Activated CD4-positive, alpha-beta T cell treated with anti-CD3 and anti-CD28 coated beads for 48 hours (primary cell): ENCODE measurements around the gene EFCAB11.

Experiments used
- DNase-seq: peaks from one replicate; pipeline ENCODE4 v3.0.0-alpha.2; 2020

Gene EFCAB11

DNA sequence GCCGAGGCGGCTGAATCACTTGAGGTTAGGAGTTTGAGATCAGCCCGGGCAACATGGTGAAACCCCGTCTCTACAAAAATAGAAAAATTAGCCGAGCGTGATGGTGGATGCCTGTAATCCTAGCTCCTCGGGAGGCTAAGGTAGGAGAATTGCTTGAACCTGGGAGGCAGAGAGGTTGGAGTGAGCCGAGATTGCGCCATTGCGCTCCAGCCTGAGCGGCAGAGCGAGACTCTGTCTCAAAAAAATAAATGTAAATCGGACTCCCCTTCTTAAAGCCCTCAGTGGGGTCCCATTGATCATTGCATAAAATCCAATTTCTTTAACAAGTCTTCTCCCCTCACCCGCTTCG, 2.1 kb upstream of the EFCAB11 start:
- no peak for DNase-seq

DNA sequence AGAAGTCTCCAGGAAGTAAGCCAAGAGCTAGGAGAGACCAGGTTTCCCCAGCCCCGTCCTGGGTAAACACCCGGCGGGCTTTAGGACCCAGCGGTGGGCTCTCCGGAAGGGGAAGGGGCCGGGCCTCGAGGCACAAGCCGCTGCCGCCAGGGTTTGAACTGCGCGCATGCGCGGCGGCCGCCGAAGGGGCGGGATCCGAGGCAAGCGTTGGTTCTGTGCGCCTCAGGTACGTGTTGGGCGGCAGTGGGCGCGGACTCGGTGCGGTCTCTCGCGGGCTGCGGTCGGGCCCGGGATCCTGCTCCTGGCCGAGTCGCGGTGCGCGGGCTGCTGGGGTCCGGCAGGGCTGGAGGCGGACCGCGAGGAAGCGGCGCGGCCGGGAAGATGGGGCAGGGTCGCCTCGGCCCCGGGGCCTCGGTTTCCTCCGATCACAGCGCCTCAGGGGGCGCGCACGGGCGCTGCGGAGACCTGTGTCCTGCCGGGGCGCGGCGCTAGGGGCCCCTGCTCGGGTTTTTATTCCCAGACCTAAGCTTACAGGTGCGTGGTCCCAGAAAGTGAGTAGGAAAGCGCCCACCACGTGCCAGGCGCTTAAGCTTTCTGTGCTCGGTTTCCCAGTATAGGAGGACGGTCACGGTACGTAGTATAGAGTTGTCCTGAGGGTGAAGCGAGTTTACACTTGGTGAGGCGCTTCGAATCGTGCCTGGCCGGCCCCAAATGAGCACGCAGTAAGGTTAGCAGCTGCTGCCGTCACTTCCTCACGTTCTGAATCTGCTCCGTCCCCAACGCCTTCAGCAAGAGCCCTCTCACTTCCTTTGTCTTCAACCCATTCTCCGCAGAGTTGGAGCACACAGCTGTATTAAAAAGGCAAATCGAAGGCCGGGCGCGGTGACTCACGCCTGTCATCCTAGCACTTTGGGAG, 1.5 kb upstream of the EFCAB11 start, which contains the start of gene TDP1:
Gene TDP1 (plus strand): TSS at position 183 of the 916 bp plus-strand sequence. CDS start 7,188 bp downstream, outside the sequence.
- DNase-seq: peak; percentile 98

GRCh38 chr14:89955022-89955744, 653 bp upstream of the EFCAB11 start:
- DNase-seq: no peak

DNA sequence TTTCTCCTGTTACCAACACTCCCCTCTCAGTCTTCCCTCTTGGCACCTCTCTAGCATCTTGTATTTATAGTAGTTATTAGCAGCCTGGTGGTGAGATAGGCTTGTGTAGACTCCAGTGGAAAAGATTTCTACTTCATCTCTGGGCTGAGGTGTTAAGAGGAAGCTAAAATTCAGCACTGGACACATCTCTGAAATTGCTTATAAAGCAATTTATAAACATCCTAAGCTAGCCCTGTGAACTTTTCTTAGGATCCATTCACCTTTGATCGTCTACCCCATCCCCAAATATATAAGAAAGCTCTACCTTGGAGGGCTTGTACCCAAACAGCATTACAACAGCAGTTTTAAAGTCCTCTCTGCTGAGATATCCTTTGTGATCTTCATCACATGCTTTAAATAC, 928 bp downstream of the EFCAB11 start:
- no peak for DNase-seq

DNA sequence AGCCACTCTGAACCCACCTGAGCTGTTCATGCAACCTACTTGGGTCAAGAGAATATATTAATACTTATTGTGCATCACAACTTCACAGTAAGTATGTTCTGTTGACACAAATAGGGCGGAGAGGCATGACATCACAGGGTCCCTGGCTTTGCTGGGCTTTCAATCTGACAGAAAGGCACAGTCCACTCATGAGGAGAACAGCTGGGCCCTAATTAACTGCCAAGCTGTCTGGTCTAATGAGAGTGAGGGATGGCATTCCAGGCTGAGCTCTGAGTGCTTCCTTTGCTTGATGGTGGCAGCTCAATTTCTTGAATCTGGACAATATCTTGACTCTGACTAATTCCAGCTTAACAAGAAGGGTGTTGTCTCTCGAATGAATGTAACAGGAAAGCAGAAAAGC, 2.0 kb downstream of the EFCAB11 start:
- DNase-seq: no peak

GRCh38 chr14:89947344-89947743, 7.2 kb downstream of the EFCAB11 start:
- no peak for DNase-seq

DNA sequence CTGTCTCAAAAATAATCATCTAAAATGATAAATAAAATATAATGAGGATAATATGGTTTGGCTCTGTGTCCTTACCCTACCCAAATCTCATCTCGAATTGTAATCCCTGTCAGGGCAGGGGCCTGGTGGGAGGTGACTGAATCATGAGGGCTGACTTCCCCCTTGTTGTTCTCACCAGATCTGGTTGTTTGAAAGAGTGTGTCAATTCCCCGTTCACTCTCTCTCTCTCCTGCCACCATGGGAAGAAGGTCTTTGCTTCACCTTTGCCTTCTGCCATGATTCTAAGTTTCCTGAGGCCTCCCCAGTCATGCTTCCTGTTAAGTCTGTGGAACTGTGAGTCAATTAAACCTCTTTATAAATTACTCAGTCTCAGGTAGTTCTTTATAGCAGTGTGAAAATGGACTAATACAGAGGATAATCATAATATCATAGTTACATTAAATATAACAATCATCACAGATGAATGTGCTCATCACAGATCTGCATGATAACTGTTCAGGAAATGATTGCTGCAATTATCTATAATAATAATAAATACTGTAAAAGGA, 12.6 kb downstream of the EFCAB11 start:
- peak; percentile 19 for DNase-seq

- DNase-seq: no peak
These were observed 17.8 kb downstream of the EFCAB11 start for GRCh38 chr14:89936654-89937185.

GRCh38 chr14:89933002-89933401, 21.5 kb downstream of the EFCAB11 start:
- no peak for DNase-seq

GRCh38 chr14:89927186-89927865, 27.2 kb downstream of the EFCAB11 start:
- no peak for DNase-seq

GRCh38 chr14:89926694-89927093, 27.8 kb downstream of the EFCAB11 start:
- DNase-seq: no peak

DNA sequence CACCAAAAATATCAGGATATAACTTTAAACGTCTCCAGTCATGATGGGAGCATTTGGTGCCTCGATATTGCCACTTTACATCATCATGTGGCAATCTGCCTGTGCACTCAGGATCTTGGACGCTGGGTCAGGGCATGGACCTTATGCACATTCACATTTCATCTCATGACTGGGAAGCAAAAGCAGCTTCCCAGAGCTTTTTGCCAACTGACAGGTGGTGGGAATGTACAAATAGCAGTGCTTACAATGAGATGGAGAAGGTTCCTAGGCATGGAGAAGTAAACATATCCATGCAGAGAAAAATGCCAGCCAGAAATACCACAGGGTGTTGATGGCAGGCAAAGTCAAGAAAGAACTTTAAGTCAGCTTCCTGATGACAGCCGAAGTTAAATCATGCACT, 30.3 kb downstream of the EFCAB11 start:
- DNase-seq: no peak

DNA sequence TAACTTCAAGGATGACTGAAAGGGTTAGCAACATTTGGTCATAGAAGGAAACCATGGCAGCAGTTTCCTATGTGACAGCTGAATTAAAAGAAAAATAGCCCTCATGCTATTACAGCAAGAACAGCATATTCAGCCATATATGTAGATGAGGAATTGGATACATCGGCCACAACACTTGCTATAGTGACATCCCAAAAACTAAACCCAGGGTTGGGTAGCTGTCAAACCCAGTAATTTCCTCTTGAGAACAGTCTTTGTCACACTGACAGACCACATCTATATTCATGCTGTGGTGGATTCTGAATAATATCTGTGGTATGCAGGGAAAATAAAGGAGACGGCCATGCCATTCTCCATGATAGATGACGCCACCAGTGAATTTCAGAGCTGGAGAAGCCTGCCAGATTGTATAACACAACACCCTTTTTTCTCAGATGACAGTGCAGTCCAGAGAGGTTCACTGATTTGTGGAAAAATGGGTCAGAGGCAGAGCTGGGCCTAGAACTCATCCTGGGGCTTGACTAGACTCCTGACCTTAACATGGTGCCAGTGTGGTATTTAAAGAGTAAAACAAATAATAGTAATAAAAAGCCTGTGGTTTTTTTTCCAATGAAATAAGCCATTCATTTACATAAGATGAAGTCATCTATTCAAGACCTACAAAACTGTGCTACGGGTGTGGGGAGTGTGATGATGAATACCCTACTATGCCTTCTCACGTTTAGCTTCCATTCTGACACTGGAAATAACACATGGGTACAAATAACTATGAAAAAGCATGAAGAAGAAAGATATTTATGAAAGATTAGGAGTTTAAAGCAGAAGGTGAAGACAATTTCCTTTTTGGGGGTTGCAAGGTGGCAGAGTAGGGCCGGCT, 32.3 kb downstream of the EFCAB11 start:
- DNase-seq: no peak

DNA sequence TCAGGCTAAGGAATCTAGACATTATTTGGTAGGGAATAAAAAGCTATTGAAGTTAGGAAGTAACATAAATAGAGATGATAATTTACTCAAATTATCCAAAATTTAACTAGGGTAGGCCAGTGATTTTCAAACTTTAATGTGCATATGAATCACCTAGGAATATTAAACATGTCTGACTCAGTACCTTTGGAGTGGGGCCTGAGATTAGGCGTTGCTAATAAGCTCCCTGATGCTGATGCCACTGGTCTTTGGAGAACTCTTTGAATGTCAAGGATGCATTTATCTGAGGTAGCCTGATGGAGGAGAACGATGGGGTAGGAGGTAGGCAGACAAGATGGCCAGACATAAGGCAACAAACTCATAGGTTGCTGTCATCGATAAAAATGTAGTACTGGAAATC, 33.2 kb downstream of the EFCAB11 start:
- DNase-seq: no peak

GRCh38 chr14:89920056-89920455, 34.5 kb downstream of the EFCAB11 start:
- no peak for DNase-seq

GRCh38 chr14:89918721-89919120, 35.8 kb downstream of the EFCAB11 start:
- DNase-seq: no peak

- DNase-seq: peak; percentile 72
These were observed 39.2 kb downstream of the EFCAB11 start for GRCh38 chr14:89915114-89915878.

DNA sequence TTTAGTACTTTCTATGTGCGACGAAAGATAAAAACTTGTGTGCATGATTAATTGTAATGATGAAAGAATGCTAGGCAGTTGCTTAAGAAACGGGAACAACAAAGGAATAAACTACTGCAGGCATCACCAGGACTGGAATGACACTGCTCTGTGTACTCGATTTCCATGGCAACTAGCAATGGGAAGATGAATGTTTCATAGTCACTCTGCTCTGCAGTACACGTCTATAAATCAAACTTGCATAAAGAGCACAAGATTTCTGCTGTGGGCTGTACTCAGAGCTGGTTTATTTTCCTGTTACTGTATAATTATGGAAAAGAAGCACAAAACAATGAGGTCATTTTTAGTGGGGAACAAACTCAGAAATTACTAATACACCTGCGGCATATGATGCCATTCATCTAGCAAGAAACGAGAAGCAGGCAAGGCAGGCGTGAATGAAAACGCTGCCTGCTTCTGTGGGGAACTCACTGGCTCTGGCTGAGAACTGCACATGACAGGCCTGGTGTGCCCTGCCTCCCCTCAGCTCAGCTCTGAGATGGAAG, 41.8 kb downstream of the EFCAB11 start:
- DNase-seq: no peak

- no peak for DNase-seq
These were observed 42.3 kb downstream of the EFCAB11 start for GRCh38 chr14:89912221-89912620.

DNA sequence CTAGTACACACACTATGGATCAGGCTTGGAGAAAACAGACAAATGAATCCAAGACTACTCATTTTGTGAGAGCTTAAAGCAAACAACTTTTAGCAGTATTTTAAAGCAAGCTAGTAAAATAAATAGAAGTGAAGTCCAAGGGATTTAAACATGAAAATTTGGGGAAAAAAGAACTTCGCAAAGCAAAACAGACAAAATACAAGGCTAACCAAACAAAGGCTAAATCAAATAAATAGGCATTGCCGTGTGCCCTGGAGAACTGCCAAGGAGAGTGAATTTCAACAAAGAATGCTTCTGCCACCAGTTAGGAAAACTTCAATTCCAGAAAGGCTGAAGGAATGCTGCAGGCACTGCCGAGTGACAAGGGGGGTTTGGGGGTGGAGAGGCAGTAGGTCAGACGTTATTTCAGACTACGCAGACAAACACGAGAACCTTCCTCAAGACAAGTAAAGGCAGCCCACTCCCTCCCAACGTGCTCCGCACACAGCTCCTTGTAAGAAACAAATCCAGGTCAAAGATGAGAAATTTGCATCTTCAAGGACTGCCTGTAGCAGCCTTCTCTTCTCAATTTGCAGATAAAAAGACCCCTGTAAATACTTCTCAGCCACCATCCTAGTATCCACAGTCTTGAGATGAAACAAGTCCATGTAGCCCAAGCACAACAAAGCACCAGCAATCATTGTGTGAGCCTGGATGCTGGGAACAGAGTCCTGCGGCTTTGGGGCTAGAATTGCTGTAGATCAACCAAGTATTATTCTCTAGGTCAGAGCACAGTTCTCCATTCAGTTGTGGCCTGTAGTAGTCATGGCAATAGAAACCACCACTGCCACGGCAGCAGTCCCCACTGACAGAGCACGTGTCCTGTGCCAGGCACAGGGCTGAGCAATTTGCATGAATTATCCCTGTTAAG, 43.3 kb downstream of the EFCAB11 start:
- no peak for DNase-seq
